HG02588 (cell line): Measurements from ENCODE around the gene WDR35.
"Not testable (repeated sequence)": the region's sequence is repeated elsewhere in the genome, so short reads cannot be mapped to it uniquely, and the experiment has no call there.

Source experiments
- ATAC-seq: cut with Tn5 transposase; IDR thresholded peaks from one replicate; pipeline ENCODE4 v1.9.1; 2021; ENCODE audit warnings: mild to moderate bottlenecking, moderate library complexity; ENCODE audit not compliant: unreplicated experiment

The WDR35 gene

DNA sequence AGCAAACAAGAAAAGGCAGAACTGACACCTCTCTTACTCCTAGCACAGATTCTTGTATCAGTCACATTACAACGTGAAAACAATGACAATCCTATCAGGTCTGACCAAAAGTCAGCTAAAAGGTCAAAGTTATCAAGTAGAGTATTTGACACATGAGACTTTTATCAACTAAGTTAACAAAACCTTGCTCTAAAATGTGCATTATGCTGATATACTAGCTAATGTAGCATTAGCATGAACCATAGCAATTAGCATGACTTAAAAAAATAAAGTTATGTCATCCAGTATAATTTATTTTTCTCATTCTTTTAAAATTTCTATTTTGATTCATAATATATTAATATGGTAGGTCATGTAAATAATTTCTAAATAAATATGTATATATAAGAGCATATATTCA lies 46.7 kb downstream of the WDR35 start:
- no peak for ATAC-seq

DNA sequence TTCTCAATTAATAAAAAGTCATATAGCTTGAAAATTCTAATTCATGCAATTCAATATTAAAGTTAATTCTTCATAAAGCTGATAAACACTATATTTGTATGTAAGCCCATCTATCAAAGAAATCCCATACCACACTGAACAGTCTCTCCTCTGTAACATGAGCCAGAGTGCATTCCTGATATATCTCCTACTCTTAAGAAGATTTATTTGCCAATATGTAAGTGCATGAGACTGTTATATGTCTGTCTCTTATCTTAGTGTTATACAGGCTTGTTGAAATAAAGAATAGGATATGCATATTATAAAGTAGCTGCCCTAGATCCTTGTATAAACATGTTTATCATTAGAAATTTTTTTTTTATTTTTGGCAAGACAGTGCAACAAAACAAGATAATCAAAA lies 47.7 kb downstream of the WDR35 start:
- no peak for ATAC-seq

GRCh38 chr2:19937004-19937403 lies 52.9 kb downstream of the WDR35 start:
- ATAC-seq, result no peak

DNA sequence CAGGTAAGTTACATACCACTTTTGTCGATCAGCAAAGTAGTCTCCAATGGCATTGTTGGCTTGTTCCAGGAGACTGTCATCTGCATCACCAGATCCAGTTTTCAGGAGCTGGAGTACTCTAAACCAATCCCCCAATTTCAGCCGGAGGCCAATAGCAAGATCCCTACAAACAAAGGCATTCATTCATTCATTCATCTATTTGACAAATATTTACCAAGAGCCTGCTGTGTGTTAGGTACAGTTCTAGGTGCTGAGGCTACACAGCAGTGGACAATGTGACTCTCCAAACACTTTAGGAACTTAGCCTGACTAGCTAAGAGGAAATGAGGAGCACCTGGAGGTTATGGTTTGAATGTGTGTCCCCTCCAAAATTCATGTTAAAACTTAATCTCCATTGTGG lies 53.7 kb downstream of the WDR35 start:
- no peak for ATAC-seq

GRCh38 chr2:19933351-19933981 lies 56.4 kb downstream of the WDR35 start:
- no peak for ATAC-seq

DNA sequence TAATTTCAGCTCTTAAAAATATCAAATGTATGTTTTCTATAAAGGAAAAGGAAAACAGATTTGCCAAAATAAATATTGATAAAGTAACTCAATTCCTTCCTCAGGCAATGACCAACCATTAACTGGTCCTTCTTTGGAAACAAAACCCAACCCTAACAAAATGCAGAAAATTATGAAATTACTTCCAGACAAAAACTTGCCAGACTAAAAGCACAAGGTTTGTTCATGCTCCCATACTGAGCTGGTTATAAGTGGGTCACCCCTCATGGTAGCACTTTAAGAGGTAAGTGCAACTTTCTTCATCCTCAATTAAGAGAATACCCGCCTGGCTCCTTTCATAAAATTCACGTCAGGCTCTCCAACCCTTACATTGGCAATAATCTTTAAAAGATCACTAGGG lies 57.0 kb downstream of the WDR35 start:
- ATAC-seq, result no peak

DNA sequence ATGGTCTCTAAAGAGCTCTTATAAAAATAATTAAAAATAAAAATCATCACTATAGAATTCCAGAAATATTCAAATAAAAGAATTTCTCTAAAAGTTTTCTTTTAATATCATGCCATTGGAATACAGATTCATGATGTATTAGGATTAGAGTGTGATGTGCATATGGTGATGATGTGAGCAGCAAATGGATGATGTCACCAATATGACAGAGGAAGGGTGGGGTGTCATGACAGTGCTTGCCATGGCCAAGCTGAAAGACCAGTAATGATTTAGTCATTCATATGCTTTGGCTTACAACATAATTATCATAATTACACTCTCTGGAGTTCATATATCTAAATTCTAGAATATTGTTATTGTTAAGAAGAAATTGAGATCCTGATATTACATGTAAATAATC lies 60.7 kb downstream of the WDR35 start:
- no peak for ATAC-seq

GRCh38 chr2:19927816-19928215 lies 62.1 kb downstream of the WDR35 start:
- not testable (repeated sequence) for ATAC-seq

- not testable (repeated sequence) for ATAC-seq
Observed at GRCh38 chr2:19924526-19924925, 65.4 kb downstream of the WDR35 start.

- not testable (repeated sequence) for ATAC-seq
Observed at GRCh38 chr2:19922188-19922587, 67.7 kb downstream of the WDR35 start.

- no peak for ATAC-seq
Observed at GRCh38 chr2:19916385-19916950, 73.4 kb downstream of the WDR35 start.

DNA sequence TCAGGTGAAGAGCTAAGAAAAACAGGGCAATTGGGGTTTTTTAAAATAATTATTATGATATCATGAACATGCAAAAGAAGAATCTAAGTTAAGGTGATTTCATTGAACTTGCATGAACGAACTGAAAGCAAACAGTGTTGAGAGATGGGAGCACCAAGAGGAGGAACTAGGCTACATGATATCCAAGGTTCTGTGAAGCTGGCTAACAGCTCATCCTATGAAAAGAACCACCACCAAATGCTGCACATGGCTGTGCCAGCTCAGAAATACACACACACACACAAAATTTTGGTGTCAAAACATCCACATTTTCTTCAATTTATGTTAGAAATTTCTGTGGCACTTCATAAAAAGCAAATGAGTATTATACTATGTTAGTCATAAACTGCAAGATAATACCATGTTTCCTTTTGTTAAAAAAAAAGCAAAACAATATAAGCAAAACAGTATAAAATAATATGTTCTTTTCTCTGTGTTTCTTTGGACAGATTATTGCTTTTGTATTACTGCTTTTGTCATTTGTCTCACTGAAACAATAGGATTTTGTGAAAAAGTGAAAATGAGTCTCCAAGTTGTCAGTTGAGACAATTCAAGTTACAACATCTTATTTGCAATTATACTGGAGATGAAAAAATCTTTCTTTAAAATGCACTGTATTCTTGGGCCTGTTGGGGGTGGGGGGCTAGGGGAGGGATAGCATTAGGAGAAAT lies 75.5 kb downstream of the WDR35 start:
- ATAC-seq, result no peak

GRCh38 chr2:19911808-19912509 lies 77.9 kb downstream of the WDR35 start:
- ATAC-seq, result no peak

DNA sequence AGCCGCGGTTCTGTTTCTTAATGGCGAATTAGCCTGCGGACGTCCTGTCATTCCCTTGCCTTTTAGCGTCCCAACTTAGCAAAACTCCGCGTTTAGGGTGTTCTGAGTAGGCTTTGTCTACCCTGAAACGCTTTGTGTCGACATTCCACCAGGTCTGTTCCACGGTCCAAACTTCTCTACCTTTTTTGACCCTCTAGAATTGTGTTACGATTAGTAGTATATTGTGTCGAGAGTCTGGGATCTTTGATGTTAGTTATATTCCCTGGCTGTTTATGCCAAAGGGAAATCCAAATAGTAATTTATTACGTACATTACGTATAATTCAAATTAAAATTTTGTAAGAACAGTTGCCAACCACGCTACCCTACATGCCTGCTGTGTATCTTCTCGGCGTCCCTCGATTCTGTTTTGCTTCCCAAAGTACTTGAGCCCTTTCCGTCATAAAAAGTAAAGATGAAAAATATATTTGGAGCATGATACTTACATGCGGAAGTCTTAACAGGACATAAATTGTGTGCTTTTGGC lies 87.6 kb downstream of the WDR35 start:
- ATAC-seq, result no peak

DNA sequence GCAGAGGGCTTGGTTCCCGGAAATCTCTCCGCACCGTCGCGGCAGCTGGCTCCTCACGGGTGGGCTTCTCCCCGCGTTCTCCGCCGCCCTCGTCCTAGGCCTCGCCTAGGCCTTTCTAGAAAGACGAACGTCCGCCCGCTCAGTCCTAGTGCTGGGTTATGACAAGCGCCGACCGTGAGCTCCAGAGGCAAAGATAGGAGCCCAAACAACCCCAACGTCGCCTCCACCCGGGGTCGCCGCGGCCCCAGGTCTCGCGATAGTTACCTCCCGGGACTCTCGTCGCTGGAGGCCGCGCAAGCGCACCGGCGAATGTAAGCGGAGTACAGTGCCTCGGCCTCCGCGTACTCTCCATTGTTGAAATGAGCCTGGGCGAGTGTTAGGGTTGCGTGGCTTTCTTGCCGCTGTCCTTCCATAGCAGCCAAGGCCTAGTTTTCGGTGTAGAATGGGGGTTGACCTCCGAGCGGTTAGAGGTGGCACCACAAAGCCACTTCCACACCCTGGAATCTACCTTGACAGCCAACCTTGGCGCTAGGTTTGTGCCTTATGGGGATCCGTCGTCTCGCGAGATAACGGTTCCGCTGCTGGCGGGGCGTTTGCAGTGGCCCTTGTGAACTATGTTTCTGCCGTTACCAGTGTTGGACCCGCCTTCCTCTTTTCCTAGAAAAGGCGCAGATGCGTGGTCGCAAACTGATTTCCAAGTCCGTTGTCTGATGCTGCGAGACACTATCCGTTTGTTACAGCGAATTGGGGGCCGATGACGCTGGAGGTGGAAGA lies 88.3 kb downstream of the WDR35 start, which contains the start of gene TTC32:
TSS of gene TTC32 (minus strand) at position 542 of the 774 bp plus-strand sequence. CDS start at position 413, 129 bp downstream.
- peak; percentile 87 for ATAC-seq

DNA sequence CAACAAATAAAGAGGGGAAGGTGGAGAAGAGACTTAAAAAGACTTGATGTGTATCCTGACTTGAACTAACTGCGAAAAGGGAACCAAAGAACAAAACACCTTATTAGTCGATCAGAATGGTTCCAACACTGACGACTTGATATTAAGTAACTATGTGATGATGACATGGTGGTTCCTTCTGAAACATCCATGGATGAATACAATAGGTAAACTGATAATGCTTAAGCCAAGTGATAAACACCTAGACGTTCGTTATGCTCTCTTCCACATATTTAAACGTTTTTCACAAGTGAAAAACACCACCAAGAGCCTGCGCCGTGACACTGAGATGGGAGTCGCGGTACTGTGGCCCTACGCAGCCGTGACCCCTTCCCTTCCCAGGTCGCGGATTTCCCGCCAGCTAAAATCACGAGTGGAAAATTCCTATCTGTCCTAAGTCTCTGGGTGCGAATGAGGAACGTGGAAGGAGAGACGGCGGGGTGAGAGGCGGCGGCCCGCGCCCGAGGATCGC lies 88.9 kb downstream of the WDR35 start:
- peak; percentile 10 for ATAC-seq

GRCh38 chr2:19899985-19900930 lies 89.6 kb downstream of the WDR35 start:
- no peak for ATAC-seq

GRCh38 chr2:19898592-19899329 lies 91.1 kb downstream of the WDR35 start:
- no peak for ATAC-seq
